Activated T-helper 17 cell treated with anti-CD3 and anti-CD28 coated beads, Interleukin-2, amount 50 U/mL, for 72 hours (primary cell): ENCODE results near the gene WAPL. TPM values are rescaled to one million over a fixed set of nuclear protein-coding genes. Genes with fewer than 3 reads are reported as not detected.

Source experiments
- ATAC-seq: fragments of 150-1000 bp; cut with Tn5 transposase; replicated peaks from 2 replicates; pipeline ENCODE4 v1.10.0; 2021; ENCODE audit warnings: mild to moderate bottlenecking, moderate library complexity
- H3K27ac Mint-ChIP-seq: one replicate; pipeline ENCODE4 v1.8.0; 2022; ENCODE audit warnings: mixed read lengths
- H3K27me3 Mint-ChIP-seq: one replicate; pipeline ENCODE4 v1.8.0; 2022; ENCODE audit warnings: mixed read lengths
- H3K36me3 Mint-ChIP-seq: one replicate; pipeline ENCODE4 v1.8.0; 2022; ENCODE audit warnings: low read depth, mild to moderate bottlenecking, mixed read lengths
- H3K4me1 Mint-ChIP-seq: one replicate; pipeline ENCODE4 v1.8.0; 2022; ENCODE audit warnings: mixed read lengths
- H3K4me3 Mint-ChIP-seq: one replicate; pipeline ENCODE4 v1.8.0; 2022; ENCODE audit warnings: mild to moderate bottlenecking, mixed read lengths
- H3K9me3 Mint-ChIP-seq: one replicate; pipeline ENCODE4 v1.8.0; 2022; ENCODE audit warnings: mixed read lengths
- total RNA-seq, 2 donors: library from RNA; stranded (reverse); gene quantifications; one replicate each; pipeline ENCODE4 v1.2.3, GENCODE V29; 2022

The WAPL gene
- total RNA-seq, 2 donors from 2014 or later = 39.2 to 51.5 TPM

GRCh38 chr10:86506499-86506898 lies 15.1 kb downstream of the WAPL start:
- Mint-ChIP-seq H3K4me1 (peaks cover 6% of the 10 kb centered on the region), H3K27me3 (no peaks in the 10 kb centered on the region), H3K4me3 (no peak overlapping the region), H3K36me3 (peaks cover 37% of the 10 kb centered on the region), H3K27ac (peak overlapping the region; percentile 55), H3K9me3 (no peaks in the 10 kb centered on the region)
- no peak for ATAC-seq

- Mint-ChIP-seq H3K27ac (peak overlapping the region; percentile 55), H3K27me3 (no peaks in the 10 kb centered on the region)
Observed at GRCh38 chr10:86506062-86506461, 15.5 kb downstream of the WAPL start.

GRCh38 chr10:86504510-86504909 lies 17.1 kb downstream of the WAPL start:
- Mint-ChIP-seq H3K4me3 (no peak overlapping the region), H3K36me3 (peaks cover 42% of the 10 kb centered on the region), H3K27me3 (no peaks in the 10 kb centered on the region), H3K9me3 (no peaks in the 10 kb centered on the region), H3K4me1 (peaks cover 18% of the 10 kb centered on the region), H3K27ac (no peak overlapping the region)
- ATAC-seq = no peak

More at GRCh38 chr10:86506062-86506461, 15.5 kb downstream of the WAPL start:
- peak overlapping the region; percentile 27 for H3K4me3 Mint-ChIP-seq
- peaks cover 10% of the 10 kb centered on the region for H3K4me1 Mint-ChIP-seq
- peaks cover 37% of the 10 kb centered on the region for H3K36me3 Mint-ChIP-seq
- H3K9me3 Mint-ChIP-seq = no peaks in the 10 kb centered on the region
- ATAC-seq = no peak

GRCh38 chr10:86500846-86501245 lies 20.7 kb downstream of the WAPL start:
- Mint-ChIP-seq H3K4me3 (no peak overlapping the region), H3K27me3 (no peaks in the 10 kb centered on the region), H3K4me1 (peaks cover 22% of the 10 kb centered on the region), H3K36me3 (peaks cover 78% of the 10 kb centered on the region), H3K27ac (peak overlapping the region; percentile 44), H3K9me3 (no peaks in the 10 kb centered on the region)
- ATAC-seq = no peak

- ATAC-seq = no peak
- Mint-ChIP-seq H3K27me3 (no peaks in the 10 kb centered on the region), H3K9me3 (no peaks in the 10 kb centered on the region), H3K4me1 (peaks cover 21% of the 10 kb centered on the region), H3K4me3 (no peak overlapping the region), H3K27ac (no peak overlapping the region), H3K36me3 (peaks cover 95% of the 10 kb centered on the region)
Observed at GRCh38 chr10:86498598-86498997, 23.0 kb downstream of the WAPL start.

GRCh38 chr10:86497621-86498020 lies 24.0 kb downstream of the WAPL start:
- Mint-ChIP-seq H3K9me3 (no peaks in the 10 kb centered on the region), H3K4me1 (peaks cover 21% of the 10 kb centered on the region), H3K4me3 (no peak overlapping the region), H3K36me3 (peaks cover 91% of the 10 kb centered on the region), H3K27ac (peak overlapping the region; percentile 54), H3K27me3 (no peaks in the 10 kb centered on the region)
- no peak for ATAC-seq

GRCh38 chr10:86489960-86490612 lies 31.5 kb downstream of the WAPL start:
- peaks cover 21% of the 10 kb centered on the region for H3K4me1 Mint-ChIP-seq
- no peak overlapping the region for H3K4me3 Mint-ChIP-seq
- H3K9me3 Mint-ChIP-seq = no peaks in the 10 kb centered on the region
- no peak overlapping the region for H3K27ac Mint-ChIP-seq
- ATAC-seq = no peak
- H3K27me3 Mint-ChIP-seq = no peaks in the 10 kb centered on the region
- peaks cover 86% of the 10 kb centered on the region for H3K36me3 Mint-ChIP-seq

GRCh38 chr10:86489071-86489810 lies 32.4 kb downstream of the WAPL start:
- H3K36me3 Mint-ChIP-seq = peaks cover 86% of the 10 kb centered on the region
- peaks cover 21% of the 10 kb centered on the region for H3K4me1 Mint-ChIP-seq
- H3K9me3 Mint-ChIP-seq = no peaks in the 10 kb centered on the region
- no peak for ATAC-seq
- H3K4me3 Mint-ChIP-seq = no peak overlapping the region
- no peaks in the 10 kb centered on the region for H3K27me3 Mint-ChIP-seq
- H3K27ac Mint-ChIP-seq = no peak overlapping the region

GRCh38 chr10:86486856-86487255 lies 34.7 kb downstream of the WAPL start:
- no peaks in the 10 kb centered on the region for H3K27me3 Mint-ChIP-seq
- peaks cover 86% of the 10 kb centered on the region for H3K36me3 Mint-ChIP-seq
- peak overlapping the region; percentile 51 for H3K27ac Mint-ChIP-seq

GRCh38 chr10:86483664-86484063 lies 37.9 kb downstream of the WAPL start:
- no peak for ATAC-seq
- no peaks in the 10 kb centered on the region for H3K9me3 Mint-ChIP-seq
- H3K36me3 Mint-ChIP-seq = peaks cover 83% of the 10 kb centered on the region
- H3K27me3 Mint-ChIP-seq = no peaks in the 10 kb centered on the region
- H3K4me3 Mint-ChIP-seq = no peak overlapping the region
- H3K27ac Mint-ChIP-seq = no peak overlapping the region
- H3K4me1 Mint-ChIP-seq = peaks cover 17% of the 10 kb centered on the region

More at GRCh38 chr10:86486856-86487255, 34.7 kb downstream of the WAPL start:
- peak; percentile 75 for ATAC-seq
- Mint-ChIP-seq H3K4me3 (no peak overlapping the region), H3K9me3 (no peaks in the 10 kb centered on the region), H3K4me1 (peaks cover 18% of the 10 kb centered on the region)

- H3K36me3 Mint-ChIP-seq = peaks cover 82% of the 10 kb centered on the region
- no peaks in the 10 kb centered on the region for H3K27me3 Mint-ChIP-seq
- peaks cover 5% of the 10 kb centered on the region for H3K4me1 Mint-ChIP-seq
- H3K4me3 Mint-ChIP-seq = no peak overlapping the region
- no peaks in the 10 kb centered on the region for H3K9me3 Mint-ChIP-seq
- no peak for ATAC-seq
- H3K27ac Mint-ChIP-seq = no peak overlapping the region
Observed at GRCh38 chr10:86481761-86482160, 39.8 kb downstream of the WAPL start.

- Mint-ChIP-seq H3K36me3 (peaks cover 83% of the 10 kb centered on the region), H3K4me3 (no peak overlapping the region), H3K9me3 (no peaks in the 10 kb centered on the region), H3K4me1 (no peaks in the 10 kb centered on the region), H3K27ac (no peak overlapping the region), H3K27me3 (no peaks in the 10 kb centered on the region)
- no peak for ATAC-seq
Observed at GRCh38 chr10:86480571-86480970, 41.0 kb downstream of the WAPL start.

GRCh38 chr10:86472061-86472460 lies 49.5 kb downstream of the WAPL start:
- no peak for ATAC-seq
- H3K4me1 Mint-ChIP-seq = peaks cover 5% of the 10 kb centered on the region
- H3K9me3 Mint-ChIP-seq = no peaks in the 10 kb centered on the region
- no peak overlapping the region for H3K4me3 Mint-ChIP-seq
- no peaks in the 10 kb centered on the region for H3K27me3 Mint-ChIP-seq
- peaks cover 95% of the 10 kb centered on the region for H3K36me3 Mint-ChIP-seq
- H3K27ac Mint-ChIP-seq = no peak overlapping the region

GRCh38 chr10:86461963-86462804 lies 59.4 kb downstream of the WAPL start:
- Mint-ChIP-seq H3K4me3 (no peak overlapping the region), H3K27ac (no peak overlapping the region), H3K9me3 (no peaks in the 10 kb centered on the region), H3K4me1 (no peaks in the 10 kb centered on the region), H3K27me3 (no peaks in the 10 kb centered on the region), H3K36me3 (peaks cover 98% of the 10 kb centered on the region)
- ATAC-seq = no peak
